ENCODE measurements around the gene RNASEL. TPM values are rescaled to one million over a fixed set of nuclear protein-coding genes. Genes with fewer than 3 reads are reported as not detected.

The RNASEL gene
- total RNA-seq, 1 donor from 2014 or later = 4.2 TPM

GRCh38 chr1:182604175-182605164 lies 15.4 kb upstream of the RNASEL start, which contains the start of gene RGS16:
RGS16 (minus strand) TSS chr1:182604389; CDS start chr1:182604259, 130 bp downstream.
- TF ChIP-seq CTCF (IDR thresholded peaks at IDR 0.05) = no peak
- DNase-seq (ENCODE audit: extremely low spot score, unreplicated experiment) = peak; percentile 92
- Mint-ChIP-seq H3K36me3 (ENCODE audit: unreplicated experiment) (peaks cover 3% of the 10 kb centered on the region), H3K4me1 (ENCODE audit: unreplicated experiment) (peaks cover 22% of the 10 kb centered on the region), H3K9me3 (ENCODE audit: unreplicated experiment) (no peaks in the 10 kb centered on the region), H3K27me3 (ENCODE audit: unreplicated experiment) (peaks cover 7% of the 10 kb centered on the region), H3K4me3 (ENCODE audit: unreplicated experiment) (peak within 1 kb of the TSS; percentile 62), H3K27ac (ENCODE audit: unreplicated experiment) (peak within 1 kb of the TSS; percentile 36)

GRCh38 chr1:182603646-182604174 lies 14.7 kb upstream of the RNASEL start:
- Mint-ChIP-seq H3K27ac (ENCODE audit: unreplicated experiment) (no peak overlapping the region), H3K4me3 (ENCODE audit: unreplicated experiment) (peak overlapping the region; percentile 62), H3K27me3 (ENCODE audit: unreplicated experiment) (peaks cover 7% of the 10 kb centered on the region), H3K9me3 (ENCODE audit: unreplicated experiment) (no peaks in the 10 kb centered on the region), H3K4me1 (ENCODE audit: unreplicated experiment) (peaks cover 17% of the 10 kb centered on the region), H3K36me3 (ENCODE audit: unreplicated experiment) (peaks cover 3% of the 10 kb centered on the region)
- DNase-seq (ENCODE audit: extremely low spot score, unreplicated experiment) = no peak
- no peak for TF ChIP-seq CTCF (IDR thresholded peaks at IDR 0.05)

GRCh38 chr1:182602935-182603645 lies 14.0 kb upstream of the RNASEL start:
- no peak for DNase-seq (ENCODE audit: extremely low spot score, unreplicated experiment)
- peaks cover 3% of the 10 kb centered on the region for H3K36me3 Mint-ChIP-seq (ENCODE audit: unreplicated experiment)
- TF ChIP-seq CTCF (IDR thresholded peaks at IDR 0.05) = no peak
- peak overlapping the region; percentile 62 for H3K4me3 Mint-ChIP-seq (ENCODE audit: unreplicated experiment)
- H3K27ac Mint-ChIP-seq (ENCODE audit: unreplicated experiment) = no peak overlapping the region
- peaks cover 7% of the 10 kb centered on the region for H3K27me3 Mint-ChIP-seq (ENCODE audit: unreplicated experiment)
- H3K4me1 Mint-ChIP-seq (ENCODE audit: unreplicated experiment) = peaks cover 15% of the 10 kb centered on the region
- H3K9me3 Mint-ChIP-seq (ENCODE audit: unreplicated experiment) = no peaks in the 10 kb centered on the region

- no peak for TF ChIP-seq CTCF (IDR thresholded peaks at IDR 0.05)
- DNase-seq (ENCODE audit: extremely low spot score, unreplicated experiment) = no peak
- Mint-ChIP-seq H3K4me1 (ENCODE audit: unreplicated experiment) (peaks cover 15% of the 10 kb centered on the region), H3K27me3 (ENCODE audit: unreplicated experiment) (peaks cover 12% of the 10 kb centered on the region), H3K9me3 (ENCODE audit: unreplicated experiment) (no peaks in the 10 kb centered on the region), H3K4me3 (ENCODE audit: unreplicated experiment) (no peak overlapping the region), H3K36me3 (ENCODE audit: unreplicated experiment) (peaks cover 3% of the 10 kb centered on the region), H3K27ac (ENCODE audit: unreplicated experiment) (no peak overlapping the region)
Observed at GRCh38 chr1:182601913-182602312, 12.9 kb upstream of the RNASEL start.

Measured in osteocyte (in vitro differentiated cells).